HG03196 (cell line): Measurements from ENCODE around the gene ZKSCAN1.
"Not testable (repeated sequence)": the region's sequence is repeated elsewhere in the genome, so short reads cannot be mapped to it uniquely, and the experiment has no call there.

Source experiments
- ATAC-seq: cut with Tn5 transposase; IDR thresholded peaks from one replicate; pipeline ENCODE4 v1.9.1; 2021; ENCODE audit not compliant: unreplicated experiment

The ZKSCAN1 gene

GRCh38 chr7:100015232-100016214 lies at the start of gene ZKSCAN1:
Gene ZKSCAN1, plus strand, starts transcription at chr7:100015596. Its CDS starts 7,911 bp downstream, at chr7:100023507.
- ATAC-seq: peak; percentile 97

GRCh38 chr7:99969298-99969697 lies 46.1 kb upstream of the ZKSCAN1 start:
- ATAC-seq: no peak

- ATAC-seq: not testable (repeated sequence)
These were observed 45.6 kb upstream of the ZKSCAN1 start for GRCh38 chr7:99969813-99970212.

GRCh38 chr7:99971242-99971641 lies 44.2 kb upstream of the ZKSCAN1 start:
- ATAC-seq: no peak

GRCh38 chr7:99973817-99974216 lies 41.6 kb upstream of the ZKSCAN1 start:
- not testable (repeated sequence) for ATAC-seq

GRCh38 chr7:99974681-99975080 lies 40.7 kb upstream of the ZKSCAN1 start:
- no peak for ATAC-seq

- no peak for ATAC-seq
These were observed 39.4 kb upstream of the ZKSCAN1 start, which contains the start of gene AZGP1 for GRCh38 chr7:99975782-99976521. Gene AZGP1, minus strand, starts transcription at chr7:99976031. Its CDS starts 11 bp downstream, at chr7:99976020.

- ATAC-seq: no peak
These were observed 38.8 kb upstream of the ZKSCAN1 start for GRCh38 chr7:99976626-99977025.

- peak; percentile 31 for ATAC-seq
These were observed 35.6 kb upstream of the ZKSCAN1 start for GRCh38 chr7:99979814-99980225.

GRCh38 chr7:99980448-99980872 lies 34.9 kb upstream of the ZKSCAN1 start:
- ATAC-seq: peak; percentile 52

GRCh38 chr7:99981066-99981465 lies 34.3 kb upstream of the ZKSCAN1 start:
- not testable (repeated sequence) for ATAC-seq

GRCh38 chr7:99984593-99984992 lies 30.8 kb upstream of the ZKSCAN1 start:
- ATAC-seq: no peak

- not testable (repeated sequence) for ATAC-seq
These were observed 28.1 kb upstream of the ZKSCAN1 start for GRCh38 chr7:99987306-99987705.

- ATAC-seq: no peak
These were observed 27.6 kb upstream of the ZKSCAN1 start for GRCh38 chr7:99987846-99988245.

GRCh38 chr7:99990460-99990852 lies 24.9 kb upstream of the ZKSCAN1 start:
- no peak for ATAC-seq

GRCh38 chr7:99991543-99991942 lies 23.9 kb upstream of the ZKSCAN1 start:
- ATAC-seq: not testable (repeated sequence)

- no peak for ATAC-seq
These were observed 22.9 kb upstream of the ZKSCAN1 start for GRCh38 chr7:99992330-99993038.

GRCh38 chr7:99994819-99995218 lies 20.6 kb upstream of the ZKSCAN1 start:
- ATAC-seq: no peak

- no peak for ATAC-seq
These were observed 18.4 kb upstream of the ZKSCAN1 start for GRCh38 chr7:99996755-99997544.

GRCh38 chr7:99997545-99998137 lies 17.8 kb upstream of the ZKSCAN1 start:
- ATAC-seq: no peak
